ENCODE measurements around the gene ZNF148. TPM values are rescaled to one million over a fixed set of nuclear protein-coding genes. Genes with fewer than 3 reads are reported as not detected.
"Not testable (repeated sequence)": the region's sequence is repeated elsewhere in the genome, so short reads cannot be mapped to it uniquely, and the experiment has no call there.

ZNF148 gene
- total and polyA plus RNA-seq, 7 donors = 3.5 to 29.8 (median 22.7) TPM

- Histone ChIP-seq H3K36me3 (ENCODE audit: insufficient read depth in 1 of 2, low read depth in 1 of 2) (no peaks in the 10 kb centered on the region), H3K4me1 (peaks cover 36% of the 10 kb centered on the region), H3K27me3 (ENCODE audit: insufficient read depth in 3 of 3, low read length in 2 of 3) (no peaks in the 10 kb centered on the region), H3K9me3 (no peaks in the 10 kb centered on the region), H3K27ac (no peak overlapping the region), H3K4me3 (no peak overlapping the region)
- intact Hi-C loops (cut with DNase I) = no loop called here
- DNase-seq (no peak), ATAC-seq (no peak)
- WGBS, 3 donors = 94 to 95% (median 94%) methylated on average over 3 of the region's 3 CpGs
- TF ChIP-seq CTCF (IDR thresholded peaks at IDR 0.05) = no peak
These were observed 26.1 kb downstream of the ZNF148 start for GRCh38 chr3:125349055-125349454.

- 90 to 98% (median 97%) methylated on average over 6 to 7 of the region's 7 CpGs for WGBS, 3 donors
- ATAC-seq, H3K9me3 ChIP-seq: not testable (repeated sequence)
These were observed 31.8 kb downstream of the ZNF148 start for GRCh38 chr3:125343367-125343766.

GRCh38 chr3:125340121-125340520, 35.0 kb downstream of the ZNF148 start:
- Histone ChIP-seq H3K27ac (no peak overlapping the region), H3K4me1 (peaks cover 30% of the 10 kb centered on the region), H3K36me3 (ENCODE audit: insufficient read depth in 1 of 2, low read depth in 1 of 2) (no peaks in the 10 kb centered on the region), H3K27me3 (ENCODE audit: insufficient read depth in 3 of 3, low read length in 2 of 3) (no peaks in the 10 kb centered on the region), H3K4me3 (no peak overlapping the region), H3K9me3 (peaks cover 5% of the 10 kb centered on the region)
- DNase-seq = no peak
- TF ChIP-seq CTCF (IDR thresholded peaks at IDR 0.05) = no peak
- ATAC-seq = no peak
- intact Hi-C loops (cut with DNase I) = no loop called here
- 96 to 100% (median 98%) methylated on average over 2 of the region's 2 CpGs for WGBS, 3 donors

More at GRCh38 chr3:125343367-125343766, 31.8 kb downstream of the ZNF148 start:
- H3K4me3 ChIP-seq; H3K27ac ChIP-seq; DNase-seq; H3K36me3 ChIP-seq (ENCODE audit: insufficient read depth in 1 of 2, low read depth in 1 of 2); intact Hi-C loops (cut with DNase I); H3K27me3 ChIP-seq (ENCODE audit: insufficient read depth in 3 of 3, low read length in 2 of 3): not testable (repeated sequence)
- peaks cover 11% of the 10 kb centered on the region for H3K4me1 ChIP-seq

GRCh38 chr3:125337506-125337905, 37.6 kb downstream of the ZNF148 start:
- Histone ChIP-seq H3K36me3 (ENCODE audit: insufficient read depth in 1 of 2, low read depth in 1 of 2) (no peaks in the 10 kb centered on the region), H3K27me3 (ENCODE audit: insufficient read depth in 3 of 3, low read length in 2 of 3) (no peaks in the 10 kb centered on the region), H3K4me1 (peaks cover 36% of the 10 kb centered on the region), H3K9me3 (peaks cover 10% of the 10 kb centered on the region), H3K4me3 (no peak overlapping the region), H3K27ac (no peak overlapping the region)
- 92 to 96% (median 93%) methylated on average over 2 of the region's 2 CpGs for WGBS, 3 donors
- no peak for TF ChIP-seq CTCF (IDR thresholded peaks at IDR 0.05)
- intact Hi-C loops (cut with DNase I) = no loop called here
- ATAC-seq (no peak), DNase-seq (no peak)

- Histone ChIP-seq H3K27ac (no peak overlapping the region), H3K4me3 (no peak overlapping the region), H3K9me3 (peaks cover 12% of the 10 kb centered on the region), H3K36me3 (ENCODE audit: insufficient read depth in 1 of 2, low read depth in 1 of 2) (peaks cover 0 to 2% of the 10 kb centered on the region in 2 donors), H3K27me3 (ENCODE audit: insufficient read depth in 3 of 3, low read length in 2 of 3) (no peaks in the 10 kb centered on the region), H3K4me1 (peaks cover 49% of the 10 kb centered on the region)
- ATAC-seq (peak in 1 of 4 donors; percentile 25), DNase-seq (no peak)
- TF ChIP-seq CTCF (IDR thresholded peaks at IDR 0.05) = no peak
- intact Hi-C loops (cut with DNase I) = no loop called here
- 77 to 78% (median 78%) methylated on average over 5 of the region's 5 CpGs for WGBS, 3 donors
These were observed 40.2 kb downstream of the ZNF148 start for GRCh38 chr3:125334675-125335560.

Measured in psoas muscle (tissue), 8 donors.